WERI-Rb-1 (cell line): ENCODE data around the gene SLC35A4.

ENCODE experiments used
- DNase-seq: peaks from one replicate; pipeline ENCODE4 v3.0.0-alpha.2; 2020
- H3K27ac ChIP-seq: fragments of 250-450 bp; sonication (Bioruptor Pico); 2 replicates; pipeline ENCODE4 v1.5.1; 2020; ENCODE audit warnings: mild to moderate bottlenecking, moderate library complexity
- H3K27me3 ChIP-seq: fragments of 250-450 bp; sonication (Bioruptor Pico); 2 replicates; pipeline ENCODE4 v1.5.1; 2021; ENCODE audit warnings: mild to moderate bottlenecking, low read depth, moderate library complexity; ENCODE audit not compliant: insufficient read depth, severe bottlenecking
- H3K36me3 ChIP-seq: fragments of 250-450 bp; sonication (Bioruptor Pico); 2 replicates; pipeline ENCODE4 v1.5.1; 2020; ENCODE audit warnings: mild to moderate bottlenecking, moderate library complexity
- H3K4me3 ChIP-seq: 2 replicates; pipeline ENCODE4 v1.5.1; 2011; ENCODE audit warnings: low read depth, mild to moderate bottlenecking, control low read depth, low read length
- H3K9me3 ChIP-seq: fragments of 250-450 bp; sonication (Bioruptor Pico); 2 replicates; pipeline ENCODE4 v1.5.1; 2021; ENCODE audit warnings: mild to moderate bottlenecking, moderate library complexity; ENCODE audit not compliant: severe bottlenecking
- CTCF ChIP-seq: IDR thresholded peaks from 2 replicates; pipeline ENCODE4 v1.5.1; 2011; ENCODE audit warnings: low read depth, mild to moderate bottlenecking, control low read depth, inconsistent platforms, low read length

Gene SLC35A4

GRCh38 chr5:140560227-140560626 lies 4.4 kb upstream of the SLC35A4 start:
- no peaks in the 10 kb centered on the region for H3K27me3 ChIP-seq
- no peak overlapping the region for H3K4me3 ChIP-seq
- H3K36me3 ChIP-seq = peaks cover 16% of the 10 kb centered on the region
- no peaks in the 10 kb centered on the region for H3K9me3 ChIP-seq
- no peak for TF ChIP-seq CTCF
- no peak for DNase-seq
- no peak overlapping the region for H3K27ac ChIP-seq

- no peaks in the 10 kb centered on the region for H3K27me3 ChIP-seq
- TF ChIP-seq CTCF = no peak
Observed at GRCh38 chr5:140561753-140562523, 2.7 kb upstream of the SLC35A4 start.

GRCh38 chr5:140563596-140563995 lies 1.0 kb upstream of the SLC35A4 start:
- Histone ChIP-seq H3K36me3 (peaks cover 35% of the 10 kb centered on the region), H3K27me3 (no peaks in the 10 kb centered on the region), H3K9me3 (no peaks in the 10 kb centered on the region), H3K4me3 (peak overlapping the region; percentile 89), H3K27ac (peak overlapping the region; percentile 93)
- no peak for TF ChIP-seq CTCF
- no peak for DNase-seq

More at GRCh38 chr5:140561753-140562523, 2.7 kb upstream of the SLC35A4 start:
- Histone ChIP-seq H3K9me3 (no peaks in the 10 kb centered on the region), H3K27ac (no peak overlapping the region), H3K4me3 (no peak overlapping the region), H3K36me3 (peaks cover 27% of the 10 kb centered on the region)
- no peak for DNase-seq

- Histone ChIP-seq H3K36me3 (peaks cover 32% of the 10 kb centered on the region), H3K4me3 (peak overlapping the region; percentile 89), H3K27me3 (no peaks in the 10 kb centered on the region), H3K27ac (peak overlapping the region; percentile 93), H3K9me3 (no peaks in the 10 kb centered on the region)
- no peak for DNase-seq
- TF ChIP-seq CTCF = no peak
Observed at GRCh38 chr5:140565024-140565779, 574 bp downstream of the SLC35A4 start.

GRCh38 chr5:140565780-140566095 lies 1.1 kb downstream of the SLC35A4 start:
- peak overlapping the region; percentile 89; the same call in 1 of the 2 replicates for H3K4me3 ChIP-seq
- no peak overlapping the region for H3K27ac ChIP-seq
- no peaks in the 10 kb centered on the region for H3K27me3 ChIP-seq
- no peaks in the 10 kb centered on the region for H3K9me3 ChIP-seq
- peaks cover 29% of the 10 kb centered on the region for H3K36me3 ChIP-seq
- no peak for TF ChIP-seq CTCF
- no peak for DNase-seq
